Trophoblast cell (in vitro differentiated cells and primary cell): ENCODE data around the gene GTF3C1.

Source experiments
- DNase-seq, 2 donors: peaks; one replicate each; pipeline ENCODE4 v3.0.0-alpha.2; 2016
- H2AFZ ChIP-seq: 2 replicates; pipeline ENCODE4 v1.6.1; 2013; ENCODE audit warnings: low read length, moderate library complexity, mild to moderate bottlenecking; ENCODE audit not compliant: insufficient read depth, poor library complexity
- H2AK5ac ChIP-seq: 2 replicates; pipeline ENCODE4 v1.6.1; 2013; ENCODE audit warnings: mild to moderate bottlenecking, low read length
- H2BK120ac ChIP-seq: 2 replicates; pipeline ENCODE4 v1.6.1; 2013; ENCODE audit warnings: low read length, mild to moderate bottlenecking, moderate library complexity; ENCODE audit not compliant: insufficient read depth, poor library complexity
- H2BK12ac ChIP-seq: 2 replicates; pipeline ENCODE4 v1.6.1; 2013; ENCODE audit warnings: mild to moderate bottlenecking, low read length, moderate library complexity
- H2BK5ac ChIP-seq: 2 replicates; pipeline ENCODE4 v1.6.1; 2013; ENCODE audit warnings: low read length, low read depth, moderate library complexity, mild to moderate bottlenecking; ENCODE audit not compliant: poor library complexity
- H3K14ac ChIP-seq: 2 replicates; pipeline ENCODE4 v1.6.1; 2013; ENCODE audit warnings: mild to moderate bottlenecking, low read length
- H3K18ac ChIP-seq: 2 replicates; pipeline ENCODE4 v1.6.1; 2013; ENCODE audit warnings: mild to moderate bottlenecking, low read length
- H3K23ac ChIP-seq: 2 replicates; pipeline ENCODE4 v1.6.1; 2013; ENCODE audit warnings: low read length
- H3K27ac ChIP-seq: 2 replicates; pipeline ENCODE4 v1.5.1; 2013; ENCODE audit warnings: low read depth, mild to moderate bottlenecking, inconsistent platforms, low read length, moderate library complexity
- H3K27me3 ChIP-seq: 2 replicates; pipeline ENCODE4 v1.6.1; 2013; ENCODE audit warnings: inconsistent platforms, mild to moderate bottlenecking, low read length, moderate library complexity; ENCODE audit not compliant: insufficient read depth
- H3K36me3 ChIP-seq, 2 experiments: 1 replicate in 1 of 2; 2 replicates in 1 of 2; pipeline ENCODE4 v1.6.1; 2013; ENCODE audit warnings: low read length in 2 of 2, mild to moderate bottlenecking in 2 of 2, moderate library complexity in 1 of 2; ENCODE audit not compliant: insufficient read depth in 2 of 2, control insufficient read depth in 1 of 2
- H3K4ac ChIP-seq: 2 replicates; pipeline ENCODE4 v1.6.1; 2013; ENCODE audit warnings: low read depth, mild to moderate bottlenecking, low read length, moderate library complexity
- H3K4me1 ChIP-seq, 2 experiments: 1 replicate in 1 of 2; 2 replicates in 1 of 2; pipeline ENCODE4 v1.6.1; 2013; ENCODE audit warnings: low read length in 2 of 2, mild to moderate bottlenecking in 2 of 2, moderate library complexity in 1 of 2; ENCODE audit not compliant: insufficient read depth in 2 of 2, control insufficient read depth in 1 of 2
- H3K4me2 ChIP-seq: 2 replicates; pipeline ENCODE4 v1.6.1; 2013; ENCODE audit warnings: inconsistent platforms, mild to moderate bottlenecking, low read length, moderate library complexity
- H3K4me3 ChIP-seq: 2 replicates; pipeline ENCODE4 v1.5.1; 2013; ENCODE audit warnings: mild to moderate bottlenecking, low read depth, low read length, inconsistent platforms
- H3K79me1 ChIP-seq: one replicate; pipeline ENCODE4 v1.6.1; 2013; ENCODE audit warnings: low read length
- H3K79me2 ChIP-seq: 2 replicates; pipeline ENCODE4 v1.6.1; 2013; ENCODE audit warnings: low read length, mild to moderate bottlenecking; ENCODE audit not compliant: control insufficient read depth, insufficient read depth, poor library complexity
- H3K9ac ChIP-seq: 2 replicates; pipeline ENCODE4 v1.6.1; 2013; ENCODE audit warnings: mild to moderate bottlenecking, low read length
- H3K9me3 ChIP-seq: 2 replicates; pipeline ENCODE4 v1.6.1; 2013; ENCODE audit warnings: low read depth, mild to moderate bottlenecking, control low read depth, inconsistent platforms, low read length; ENCODE audit not compliant: insufficient read depth
- H4K12ac ChIP-seq: 2 replicates; pipeline ENCODE4 v1.6.1; 2013; ENCODE audit warnings: low read depth, mild to moderate bottlenecking, low read length, moderate library complexity
- H4K8ac ChIP-seq: 2 replicates; pipeline ENCODE4 v1.6.1; 2013; ENCODE audit warnings: low read depth, mild to moderate bottlenecking, low read length, moderate library complexity
- H4K91ac ChIP-seq: one replicate; pipeline ENCODE4 v1.6.1; 2013; ENCODE audit warnings: low read depth, mild to moderate bottlenecking, low read length, moderate library complexity
- WGBS: extraction: QIAGEN DNeasy Blood & Tissue Kit; methylation state at CpG from one replicate; pipeline ENCODE4 v1.1.7; 2013; ENCODE audit warnings: missing lambda C conversion rate; ENCODE audit not compliant: insufficient read length, insufficient coverage; ENCODE audit errors: extremely low coverage; 5-methylcytosine and 5-hydroxymethylcytosine counted together

Gene GTF3C1

GRCh38 chr16:27410761-27411160 lies 139.0 kb downstream of the GTF3C1 start:
- Histone ChIP-seq H3K9ac (no peak overlapping the region), H3K14ac (no peak overlapping the region), H3K18ac (no peak overlapping the region), H2BK5ac (no peak overlapping the region), H4K8ac (no peak overlapping the region), H3K79me2 (no peaks in the 10 kb centered on the region), H4K91ac (no peak overlapping the region), H3K4me2 (no peak overlapping the region), H3K27ac (no peak overlapping the region), H2BK12ac (no peak overlapping the region), H4K12ac (no peak overlapping the region), H2AFZ (no peak overlapping the region), H3K9me3 (no peaks in the 10 kb centered on the region), H3K79me1 (no peaks in the 10 kb centered on the region), H2BK120ac (no peak overlapping the region), H3K4ac (no peak overlapping the region), H3K4me1 (no peaks in the 10 kb centered on the region), H3K23ac (no peak overlapping the region), H3K36me3 (no peaks in the 10 kb centered on the region), H3K4me3 (no peak overlapping the region), H2AK5ac (no peak overlapping the region), H3K27me3 (no peaks in the 10 kb centered on the region)
- no peak for DNase-seq
- no CpG with 5 or more reads among the region's 1 CpG for WGBS
